Gastrocnemius medialis (tissue), 4 donors: ENCODE data around the gene DSG3. TPM values are rescaled to one million over a fixed set of nuclear protein-coding genes. Genes with fewer than 3 reads are reported as not detected.
A peak's percentile ranks its signal among the peaks of the same experiment; 100 is the strongest.
"Not testable (repeated sequence)": the region's sequence is repeated elsewhere in the genome, so short reads cannot be mapped to it uniquely, and the experiment has no call there.

Experiments used
- ATAC-seq, 2 donors: fragments of 150-250 bp; one replicate each; pipeline ENCODE4 v1.9.1; 2016
- DNase-seq, 2 donors: peaks; one replicate each; pipeline ENCODE4 v3.0.0-alpha.2; 2019
- H3K27ac ChIP-seq, 4 donors: fragments of 200-600 bp; sonication (generic); 1 replicate in 1 of 4; 2 replicates in 3 of 4; pipeline ENCODE4 v1.5.1; 2016 to 2018; ENCODE audit warnings: mild to moderate bottlenecking in 2 of 4, moderate library complexity in 1 of 4
- H3K27me3 ChIP-seq, 3 donors: fragments of 200-600 bp; sonication (generic) in 2 of 3; 1 replicate in 1 of 3; 2 replicates in 2 of 3; pipeline versions ENCODE4 v1.5.1 to v1.6.0; 2016 to 2019; ENCODE audit warnings: mild to moderate bottlenecking in 1 of 3, moderate library complexity in 1 of 3
- H3K36me3 ChIP-seq, 2 donors: fragments of 200-600 bp; sonication (generic) in 1 of 2; one replicate each; pipeline ENCODE4 v1.5.1; 2017 to 2018
- H3K4me1 ChIP-seq, 2 donors: fragments of 200-600 bp; sonication (generic) in 1 of 2; one replicate each; pipeline ENCODE4 v1.5.1; 2016 to 2017; ENCODE audit warnings: mild to moderate bottlenecking in 2 of 2
- H3K4me3 ChIP-seq, 4 donors: fragments of 200-600 bp; sonication (generic) in 3 of 4; 1 replicate in 1 of 4; 2 replicates in 3 of 4; pipeline ENCODE4 v1.5.1; 2016 to 2019; ENCODE audit warnings: mild to moderate bottlenecking in 2 of 4
- H3K9me3 ChIP-seq, 3 donors: fragments of 200-600 bp; sonication (generic) in 2 of 3; 1 replicate in 1 of 3; 2 replicates in 2 of 3; pipeline ENCODE4 v1.5.1; 2016 to 2019
- POLR2A ChIP-seq, 2 donors: fragments of 450-650 bp; IDR thresholded peaks; one replicate each; pipeline ENCODE4 v1.6.1; 2017; ENCODE audit warnings: antibody characterized with exemption in 2 of 2, mild to moderate bottlenecking in 2 of 2, moderate library complexity in 2 of 2
- in situ Hi-C, 4 donors: fragments of 200-750 bp; cut with MboI; loops; one replicate each; pipeline versions ENCODE4 v1.15.0 to v1.8.0; 2017; ENCODE audit warnings: low sequenced_read_pairs in 4 of 4
- intact Hi-C: fragments of 100-400 bp; cut with DNase I; formaldehyde crosslinking; loops from one replicate; pipeline ENCODE4 v1.15.1; 2023; ENCODE audit warnings: low total_unique reads
- total RNA-seq, 4 donors: library from RNA; depleted of rRNA; stranded (reverse); fragments of >200 nt; gene quantifications; one replicate each; pipeline versions ENCODE4 v1.1.0 to v1.2.3, GENCODE V29; 2016
- TF ChIP-seq, protein P1 (sequence below), 5 experiments: fragments of 450-650 bp in 3 of 5; fragments of 200-600 bp in 2 of 5; sonication (generic) in 2 of 5; IDR thresholded peaks in 4 of 5; conservative IDR thresholded peaks in 1 of 5; 1 replicate in 4 of 5; 2 replicates in 1 of 5; pipeline ENCODE4 v1.5.1; 2016 to 2019; ENCODE audit warnings: antibody characterized with exemption in 5 of 5, mild to moderate bottlenecking in 3 of 5, moderate library complexity in 3 of 5

DSG3 gene
- total RNA-seq, 4 donors from 2014 or later: not detected

DNA sequence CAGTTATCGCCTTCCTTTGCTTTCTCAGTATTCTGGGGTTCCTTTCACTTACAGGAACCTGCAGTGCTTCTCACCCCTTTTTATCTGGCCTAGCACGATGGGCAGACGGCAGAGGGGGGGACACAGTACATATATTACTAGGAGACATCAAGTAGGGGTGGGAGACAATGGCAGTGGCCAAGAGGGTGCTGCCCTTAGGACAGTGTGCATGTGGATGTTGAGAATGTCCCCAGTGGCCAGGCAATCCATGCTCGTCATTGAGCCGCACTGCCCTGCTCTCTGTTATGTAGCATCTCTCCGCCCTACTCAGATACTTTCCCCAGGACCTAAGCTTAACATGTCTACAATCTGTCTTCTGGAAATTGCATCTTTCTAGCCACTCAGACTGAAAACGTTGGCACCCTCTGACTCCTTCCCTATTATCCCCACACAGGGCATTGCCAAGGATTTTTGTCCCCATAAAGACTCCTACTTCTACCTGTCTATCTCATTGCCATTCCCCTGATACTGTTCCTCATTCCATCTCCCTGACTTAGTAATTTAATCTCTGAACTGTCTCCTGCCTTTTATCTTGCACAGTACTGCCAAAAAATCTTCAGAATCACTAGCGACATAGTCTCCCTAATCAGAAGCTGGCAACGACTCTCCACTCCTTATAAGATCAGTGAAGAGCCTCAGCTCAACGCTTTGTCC, 57.1 kb downstream of the DSG3 start:
- in situ Hi-C loops (no loop called here), intact Hi-C loops (no loop called here)

DNA sequence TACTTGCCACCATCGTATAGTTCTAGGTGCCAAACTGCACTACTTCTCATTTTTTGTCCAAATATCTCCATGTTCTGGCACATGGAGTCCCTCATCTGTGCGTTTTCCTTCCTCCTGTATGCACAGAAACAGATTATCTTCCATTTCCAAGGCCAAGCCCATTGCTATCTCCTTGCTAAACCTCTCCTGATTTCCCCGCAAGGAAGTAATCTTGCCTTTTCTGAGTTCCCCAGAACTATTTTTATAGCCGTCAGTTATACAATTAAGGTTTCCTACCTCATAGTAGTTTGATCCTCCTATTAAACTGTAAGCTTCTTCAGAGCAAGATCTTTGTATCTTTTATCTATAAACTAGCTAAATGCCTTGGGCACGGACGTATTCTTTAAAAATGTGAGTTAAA, 57.6 kb downstream of the DSG3 start:
- Histone ChIP-seq H3K9me3 (no peaks in the 10 kb centered on the region), H3K27me3 (no peaks in the 10 kb centered on the region), H3K4me1 (no peaks in the 10 kb centered on the region), H3K27ac (no peak overlapping the region), H3K36me3 (no peaks in the 10 kb centered on the region), H3K4me3 (no peak overlapping the region)
- ATAC-seq (no peak), DNase-seq (no peak)
- intact Hi-C loops: no loop called here
- in situ Hi-C loops: no loop called here
- no peak for TF ChIP-seq POLR2A (IDR thresholded peaks at IDR 0.05)
- TF ChIP-seq, protein P1, sequence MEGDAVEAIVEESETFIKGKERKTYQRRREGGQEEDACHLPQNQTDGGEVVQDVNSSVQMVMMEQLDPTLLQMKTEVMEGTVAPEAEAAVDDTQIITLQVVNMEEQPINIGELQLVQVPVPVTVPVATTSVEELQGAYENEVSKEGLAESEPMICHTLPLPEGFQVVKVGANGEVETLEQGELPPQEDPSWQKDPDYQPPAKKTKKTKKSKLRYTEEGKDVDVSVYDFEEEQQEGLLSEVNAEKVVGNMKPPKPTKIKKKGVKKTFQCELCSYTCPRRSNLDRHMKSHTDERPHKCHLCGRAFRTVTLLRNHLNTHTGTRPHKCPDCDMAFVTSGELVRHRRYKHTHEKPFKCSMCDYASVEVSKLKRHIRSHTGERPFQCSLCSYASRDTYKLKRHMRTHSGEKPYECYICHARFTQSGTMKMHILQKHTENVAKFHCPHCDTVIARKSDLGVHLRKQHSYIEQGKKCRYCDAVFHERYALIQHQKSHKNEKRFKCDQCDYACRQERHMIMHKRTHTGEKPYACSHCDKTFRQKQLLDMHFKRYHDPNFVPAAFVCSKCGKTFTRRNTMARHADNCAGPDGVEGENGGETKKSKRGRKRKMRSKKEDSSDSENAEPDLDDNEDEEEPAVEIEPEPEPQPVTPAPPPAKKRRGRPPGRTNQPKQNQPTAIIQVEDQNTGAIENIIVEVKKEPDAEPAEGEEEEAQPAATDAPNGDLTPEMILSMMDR (IDR thresholded peaks at IDR 0.05 in 4 of 5, conservative IDR thresholded peaks at IDR 0.05 in 1 of 5): no peak

More for the DNA sequence above, 57.1 kb downstream of the DSG3 start:
- ATAC-seq (no peak), DNase-seq (no peak)
- Histone ChIP-seq H3K27me3 (no peaks in the 10 kb centered on the region), H3K4me1 (no peaks in the 10 kb centered on the region), H3K36me3 (no peaks in the 10 kb centered on the region), H3K9me3 (no peaks in the 10 kb centered on the region), H3K27ac (no peak overlapping the region), H3K4me3 (no peak overlapping the region)
- TF ChIP-seq, protein P1 (IDR thresholded peaks at IDR 0.05 in 4 of 5, conservative IDR thresholded peaks at IDR 0.05 in 1 of 5): no peak
- no peak for TF ChIP-seq POLR2A (IDR thresholded peaks at IDR 0.05)

DNA sequence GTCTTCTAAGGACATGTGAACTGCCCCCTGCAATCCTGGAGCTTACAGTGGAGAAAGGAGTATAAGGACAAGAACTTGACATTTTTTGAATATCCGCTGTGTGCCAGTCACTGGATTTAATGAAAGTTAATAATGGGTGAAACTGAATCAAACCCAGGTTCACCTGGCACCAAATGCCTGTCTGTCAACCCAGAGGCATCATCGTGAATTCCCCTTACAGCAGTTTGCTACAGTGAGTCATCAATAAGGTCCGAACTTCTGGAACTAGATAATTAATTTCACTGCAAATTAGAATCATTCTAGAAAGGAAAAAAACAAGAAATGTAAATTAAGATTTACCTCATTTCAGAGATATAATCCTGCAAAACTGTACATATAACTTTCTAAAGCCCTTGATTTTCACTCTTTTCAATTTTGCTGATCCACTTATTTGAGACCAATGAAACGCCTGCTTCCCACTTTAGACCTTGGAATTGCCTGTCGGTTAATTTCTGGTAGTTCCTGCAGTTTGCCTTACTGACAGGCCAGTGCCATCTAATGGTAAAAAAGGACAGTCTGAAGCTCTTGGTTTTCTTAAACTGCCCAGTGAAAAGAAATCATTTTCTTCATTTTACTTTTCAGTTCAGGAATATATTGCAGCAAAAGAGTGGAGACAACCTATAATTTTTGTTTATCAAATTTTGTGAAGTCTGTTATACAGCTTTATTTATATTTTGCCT, 58.6 kb downstream of the DSG3 start:
- intact Hi-C loops (no loop called here), in situ Hi-C loops (no loop called here)
- ATAC-seq (no peak), DNase-seq (no peak)
- no peaks in the 10 kb centered on the region for H3K9me3 ChIP-seq
- no peaks in the 10 kb centered on the region for H3K36me3 ChIP-seq
- H3K27me3 ChIP-seq: no peaks in the 10 kb centered on the region
- no peak overlapping the region for H3K27ac ChIP-seq
- no peak for TF ChIP-seq POLR2A (IDR thresholded peaks at IDR 0.05)
- TF ChIP-seq, protein P1 (IDR thresholded peaks at IDR 0.05 in 4 of 5, conservative IDR thresholded peaks at IDR 0.05 in 1 of 5): peak in 2 of 5 experiments; percentile 12 to 14
- H3K4me1 ChIP-seq: no peaks in the 10 kb centered on the region
- H3K4me3 ChIP-seq: no peak overlapping the region

DNA sequence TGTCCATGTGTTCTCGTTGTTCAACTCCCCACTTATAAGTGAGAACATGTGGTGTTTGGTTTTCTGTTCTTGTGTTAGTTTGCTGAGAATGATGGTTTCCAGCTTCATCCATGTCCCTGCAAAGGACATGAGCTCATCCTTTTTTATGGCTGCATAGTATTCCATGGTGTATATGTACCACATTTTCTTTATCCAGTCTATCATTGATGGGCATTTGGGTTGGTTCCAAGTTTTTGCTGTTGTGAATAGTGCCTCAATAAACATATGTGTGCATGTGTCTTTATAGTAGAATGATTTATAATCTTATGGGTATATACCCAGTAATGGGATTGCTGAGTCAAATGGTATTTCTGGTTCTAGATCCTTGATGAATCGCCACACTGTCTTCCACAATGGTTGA, 59.6 kb downstream of the DSG3 start:
- H3K27me3 ChIP-seq, H3K9me3 ChIP-seq, intact Hi-C loops, H3K36me3 ChIP-seq, H3K4me1 ChIP-seq, in situ Hi-C loops, ATAC-seq, DNase-seq, H3K27ac ChIP-seq, H3K4me3 ChIP-seq: not testable (repeated sequence)

DNA sequence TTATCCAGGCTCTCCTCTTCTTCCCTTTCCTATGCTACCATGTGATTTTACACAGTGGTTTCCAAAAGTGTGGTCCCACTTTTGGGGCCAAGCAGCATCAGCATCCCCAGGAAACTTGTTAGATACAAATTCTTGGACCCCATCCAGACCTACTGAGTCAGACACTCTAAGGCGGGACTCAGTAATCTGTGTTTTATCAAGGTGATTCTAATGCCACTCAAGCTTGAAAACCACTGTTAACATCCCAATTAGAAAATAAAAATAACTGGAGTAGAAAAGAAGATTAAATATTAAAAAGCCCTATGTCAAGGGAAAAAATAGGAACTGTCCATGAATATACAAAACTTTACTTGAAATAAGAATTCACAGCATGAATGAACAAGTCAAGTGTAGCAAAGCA, 61.2 kb downstream of the DSG3 start:
- intact Hi-C loops (no loop called here), in situ Hi-C loops (no loop called here)
- ATAC-seq (no peak), DNase-seq (no peak)
- no peaks in the 10 kb centered on the region for H3K4me1 ChIP-seq
- H3K4me3 ChIP-seq: no peak overlapping the region
- H3K9me3 ChIP-seq: no peaks in the 10 kb centered on the region
- TF ChIP-seq, protein P1 (IDR thresholded peaks at IDR 0.05 in 4 of 5, conservative IDR thresholded peaks at IDR 0.05 in 1 of 5): no peak
- H3K36me3 ChIP-seq: no peaks in the 10 kb centered on the region
- no peak overlapping the region for H3K27ac ChIP-seq
- no peaks in the 10 kb centered on the region for H3K27me3 ChIP-seq
